Endothelial cell of umbilical vein (primary cell): ENCODE data around the gene MN1. TPM values are rescaled to one million over a fixed set of nuclear protein-coding genes. Genes with fewer than 3 reads are reported as not detected.

Experiments used
- Bru-seq: library from RNA; stranded (reverse); fragments of 400-500 nt; gene quantifications from one replicate; lab custom pipeline; 2021; lab: Mats Ljungman, UMichigan
- BruChase-seq, 2 experiments: library from RNA; stranded (reverse); fragments of 400-500 nt; gene quantifications; one replicate each; lab custom pipeline; 2021; lab: Mats Ljungman, UMichigan
- BruUV-seq: library from RNA; stranded (reverse); fragments of 400-500 nt; replicated peaks from 2 replicates; lab custom pipeline; 2021; lab: Mats Ljungman, UMichigan
- CTCF ChIA-PET: fragments of 300-600, 350-600 bp; sonication (Branson Sonifier 250); formaldehyde crosslinking; loops from one replicate; lab custom pipeline; 2021; ENCODE audit warnings: antibody characterized with exemption, inconsistent platforms; lab: Charles Lee
- POLR2A ChIA-PET: fragments of 300-600, 350-600 bp; sonication (Branson Sonifier 250); formaldehyde crosslinking; loops from one replicate; lab custom pipeline; 2021; ENCODE audit warnings: antibody characterized with exemption, inconsistent platforms; lab: Charles Lee
- DNase-seq: peaks from one replicate; pipeline ENCODE4 v3.0.0-alpha.2; 2011; ENCODE audit warnings: low read depth, low spot score
- FAIRE-seq: peaks from 2 replicates; lab custom pipeline; 2011; peaks lifted over from hg19 to GRCh38; lab: Jason Lieb, UNC
- H2AFZ ChIP-seq: 2 replicates; pipeline ENCODE4 v1.6.0; 2012; ENCODE audit warnings: low read depth, low read length, control low read depth, inconsistent platforms
- H3K27ac ChIP-seq: 2 replicates; pipeline ENCODE4 v1.5.1; 2011; ENCODE audit warnings: low read depth, mild to moderate bottlenecking, control low read depth, low read length, moderate library complexity; ENCODE audit not compliant: insufficient read depth
- H3K27me3 ChIP-seq, 2 experiments: 2 replicates each; pipeline versions ENCODE4 v1.6.0 to v1.6.1; 2011; ENCODE audit warnings: low read length in 2 of 2, mixed read lengths in 1 of 2; ENCODE audit not compliant: control insufficient read depth in 2 of 2, insufficient read depth in 2 of 2
- H3K36me3 ChIP-seq, 2 experiments: 2 replicates in 1 of 2; 3 replicates in 1 of 2; pipeline ENCODE4 v1.5.1; 2011; ENCODE audit warnings: low read length in 2 of 2, mild to moderate bottlenecking in 1 of 2, moderate library complexity in 1 of 2; ENCODE audit not compliant: control insufficient read depth in 2 of 2, insufficient read depth in 2 of 2; ENCODE audit errors: extremely low read depth in 1 of 2
- H3K4me1 ChIP-seq: 3 replicates; pipeline ENCODE4 v1.5.1; 2011; ENCODE audit warnings: mild to moderate bottlenecking, low read length; ENCODE audit not compliant: control insufficient read depth, insufficient read depth; ENCODE audit errors: extremely low read depth
- H3K4me2 ChIP-seq: 2 replicates; pipeline ENCODE4 v1.6.1; 2011; ENCODE audit warnings: low read length, control low read depth, mixed read lengths; ENCODE audit not compliant: insufficient read depth
- H3K4me3 ChIP-seq, 3 experiments: fragments of 200-600 bp in 1 of 3; sonication (generic), shearing (Covaris generic) in 1 of 3; replicated peaks in 1 of 3; 2 replicates each; pipeline ENCODE4 v1.5.1; 2011 to 2016; ENCODE audit warnings: control low read depth in 3 of 3, low read length in 3 of 3, mild to moderate bottlenecking in 2 of 3, inconsistent platforms in 1 of 3, low read depth in 1 of 3, moderate library complexity in 1 of 3; ENCODE audit not compliant: insufficient read depth in 1 of 3
- H3K79me2 ChIP-seq: 2 replicates; pipeline ENCODE4 v1.6.0; 2012; ENCODE audit warnings: low read length, inconsistent platforms; ENCODE audit not compliant: control insufficient read depth, insufficient read depth
- H3K9ac ChIP-seq: replicated peaks from 2 replicates; pipeline ENCODE3; 2011; ENCODE audit warnings: low read length, control low read depth; ENCODE audit not compliant: insufficient read depth; ENCODE audit errors: extremely low read depth
- H3K9me1 ChIP-seq: replicated peaks from 3 replicates; pipeline ENCODE4 v1.6.0; 2011; ENCODE audit warnings: mild to moderate bottlenecking, low read length; ENCODE audit not compliant: control insufficient read depth, insufficient read depth; ENCODE audit errors: extremely low read depth
- H3K9me3 ChIP-seq: replicated peaks from 2 replicates; pipeline ENCODE4 v1.5.1; 2012; ENCODE audit warnings: low read length, inconsistent platforms; ENCODE audit not compliant: control insufficient read depth, insufficient read depth
- H4K20me1 ChIP-seq: replicated peaks from 2 replicates; pipeline ENCODE3; 2011; ENCODE audit warnings: mild to moderate bottlenecking, low read length; ENCODE audit not compliant: control insufficient read depth, insufficient read depth; ENCODE audit errors: extremely low read depth
- POLR2A ChIP-seq: IDR thresholded peaks from 2 replicates; pipeline ENCODE4 v1.6.1; 2012; ENCODE audit warnings: low read depth, mild to moderate bottlenecking, control low read depth, low read length
- dilution Hi-C: fragments of 300-500 bp; cut with MboI; formaldehyde crosslinking; loops from one replicate; pipeline ENCODE4 v1.15.0; 2019; ENCODE audit warnings: low sequenced_read_pairs; ENCODE audit not compliant: extremely low pct_ligation_motif_present
- intact Hi-C: fragments of 100-400 bp; cut with micrococcal nuclease; formaldehyde crosslinking; loops from one replicate; pipeline ENCODE4 v1.10.0; 2022
- long read RNA-seq: library from polyadenylated mRNA; stranded (forward); transcript quantifications from one replicate; pipeline ENCODE4 v2.0.0, GENCODE V29; 2021
- polyA minus RNA-seq, 3 experiments: library from RNA; depleted of rRNA, polyadenylated mRNA; stranded (reverse); fragments of >200 nt; gene quantifications; 1 replicate in 1 of 3; 2 replicates in 2 of 3; pipeline ENCODE4 v1.2.3, GENCODE V29; 2011
- polyA plus RNA-seq, 4 experiments: library from polyadenylated mRNA; depleted of rRNA in 3 of 4; stranded (reverse) in 3 of 4; unstranded in 1 of 4; fragments of >200 nt; gene quantifications; 2 replicates each; pipeline versions ENCODE4 v1.2.1 to v1.2.3, GENCODE V29; 2011 to 2012; ENCODE audit warnings: missing spikeins in 1 of 4
- total RNA-seq: library from RNA; stranded (reverse); gene quantifications from 2 replicates; pipeline ENCODE4 v1.2.3, GENCODE V29; 2021
- TF ChIP-seq, protein P1 (sequence below), 2 donors: IDR thresholded peaks; 1 replicate in 1 of 2; 2 replicates in 1 of 2; pipeline ENCODE4 v1.5.1; 2011; ENCODE audit warnings: low read length in 2 of 2, mild to moderate bottlenecking in 2 of 2, moderate library complexity in 2 of 2, control low read depth in 1 of 2, inconsistent platforms in 1 of 2, low read depth in 1 of 2; ENCODE audit not compliant: insufficient read depth in 1 of 2; ENCODE audit errors: extremely low read depth in 1 of 2

MN1 gene
- total RNA-seq (1.7 and 3.8 TPM in 2 replicates), polyA plus RNA-seq (3.7 and 5.2 TPM in 2 replicates), polyA minus RNA-seq (4.3 and 15.1 TPM in 2 replicates), Bru-seq, nascent RNA (percentile 43 among the genes with signal in this experiment), BruChase-seq, experiment 1, labeled RNA remaining after a 6-hour chase (percentile 42 among the genes with signal in this experiment), BruChase-seq, experiment 2, labeled RNA remaining after a 2-hour chase (percentile 42 among the genes with signal in this experiment)
- polyA plus RNA-seq (2011; cell fraction: cytosol; rRNA removed), result 3.9 and 4.2 TPM in 2 replicates
- polyA plus RNA-seq (2011; cell fraction: nucleus; rRNA removed), result 2.2 and 4.0 TPM in 2 replicates
- polyA plus RNA-seq (2012), result 1.2 and 1.5 TPM in 2 replicates
- 12.5 TPM for polyA minus RNA-seq (2011; cell fraction: cytosol; rRNA and poly(A)+ RNA removed)
- polyA minus RNA-seq (2011; cell fraction: nucleus; rRNA and poly(A)+ RNA removed), result 3.2 and 4.3 TPM in 2 replicates
- long read RNA-seq, partial matches to known transcripts, result 0 of 8 reads
- long read RNA-seq, other reads (novel, unspliced or antisense), result 8 of 8 reads

DNA sequence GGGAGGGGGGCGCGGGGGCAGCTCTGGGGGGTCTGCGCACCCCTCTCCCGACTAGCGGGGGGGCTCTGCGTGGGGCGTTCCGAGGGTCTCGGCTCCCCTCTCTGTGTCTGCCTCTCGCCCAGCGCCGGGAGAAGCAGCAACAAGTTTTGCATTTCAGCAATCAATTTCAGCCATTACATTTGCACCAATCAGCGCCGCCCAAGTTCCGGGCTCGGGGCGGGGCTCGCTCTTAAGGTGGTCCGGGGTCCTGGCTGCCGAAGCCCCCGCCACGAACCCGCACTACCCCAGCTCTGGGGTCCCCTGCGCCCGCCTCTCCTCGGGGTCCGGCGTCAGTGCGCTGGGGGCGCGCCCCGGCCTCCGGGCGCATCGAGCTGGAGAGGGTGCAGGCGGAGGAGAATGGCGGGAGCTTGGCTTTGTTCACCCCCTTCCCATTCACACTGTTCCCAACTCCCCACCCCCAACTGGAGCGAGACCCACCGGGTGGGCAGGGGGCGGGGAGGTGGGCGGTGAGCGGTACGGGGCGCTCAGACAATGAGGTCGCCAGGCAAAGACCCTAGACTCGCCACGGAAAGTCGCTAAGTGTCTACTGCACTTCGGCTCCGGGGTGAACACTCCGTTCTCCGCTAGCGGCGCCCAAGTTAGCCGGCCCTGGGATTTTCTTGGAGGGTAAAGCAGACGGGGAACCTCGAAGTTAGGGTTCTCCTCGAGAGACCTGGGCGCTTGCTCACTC lies at the start of gene MN1:
Gene MN1, minus strand, starts transcription at position 141 of the 730 bp plus-strand sequence. CDS start 1,213 bp downstream, outside the sequence.
- H3K27ac ChIP-seq, result no peak within 1 kb of the TSS
- DNase-seq (peak; percentile 68), FAIRE-seq (peak; percentile 76)
- no peaks in the 10 kb centered on the region for H3K9me1 ChIP-seq
- ChIA-PET CTCF (interaction anchor here (0.7 to 1.6 kb wide), 4 partner anchors 396 to 1045 kb away, joined by 3 to 5 read pairs (median 4); no protein-coding TSS in a partner anchor), POLR2A (no interaction called here)
- H3K9me3 ChIP-seq, result no peaks in the 10 kb centered on the region
- intact Hi-C loops (loop anchor here (1.0 to 10.0 kb wide), 13 partner anchors 114 to 1122 kb away; no protein-coding TSS in a partner anchor), dilution Hi-C loops (no loop called here)
- H3K4me2 ChIP-seq, result peak within 1 kb of the TSS; percentile 71
- H2AFZ ChIP-seq, result peak within 1 kb of the TSS; percentile 87
- peak within 1 kb of the TSS; percentile 52 to 77 (median 70) for H3K4me3 ChIP-seq
- H3K4me1 ChIP-seq, result peaks cover 17% of the 10 kb centered on the region
- peaks cover 8 to 38% of the 10 kb centered on the region in 2 experiments for H3K27me3 ChIP-seq
- H3K9ac ChIP-seq, result peak within 1 kb of the TSS; percentile 57
- H3K79me2 ChIP-seq, result no peaks in the 10 kb centered on the region
- TF ChIP-seq, protein P1, sequence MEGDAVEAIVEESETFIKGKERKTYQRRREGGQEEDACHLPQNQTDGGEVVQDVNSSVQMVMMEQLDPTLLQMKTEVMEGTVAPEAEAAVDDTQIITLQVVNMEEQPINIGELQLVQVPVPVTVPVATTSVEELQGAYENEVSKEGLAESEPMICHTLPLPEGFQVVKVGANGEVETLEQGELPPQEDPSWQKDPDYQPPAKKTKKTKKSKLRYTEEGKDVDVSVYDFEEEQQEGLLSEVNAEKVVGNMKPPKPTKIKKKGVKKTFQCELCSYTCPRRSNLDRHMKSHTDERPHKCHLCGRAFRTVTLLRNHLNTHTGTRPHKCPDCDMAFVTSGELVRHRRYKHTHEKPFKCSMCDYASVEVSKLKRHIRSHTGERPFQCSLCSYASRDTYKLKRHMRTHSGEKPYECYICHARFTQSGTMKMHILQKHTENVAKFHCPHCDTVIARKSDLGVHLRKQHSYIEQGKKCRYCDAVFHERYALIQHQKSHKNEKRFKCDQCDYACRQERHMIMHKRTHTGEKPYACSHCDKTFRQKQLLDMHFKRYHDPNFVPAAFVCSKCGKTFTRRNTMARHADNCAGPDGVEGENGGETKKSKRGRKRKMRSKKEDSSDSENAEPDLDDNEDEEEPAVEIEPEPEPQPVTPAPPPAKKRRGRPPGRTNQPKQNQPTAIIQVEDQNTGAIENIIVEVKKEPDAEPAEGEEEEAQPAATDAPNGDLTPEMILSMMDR (IDR thresholded peaks at IDR 0.05; ENCODE audit: extremely low read depth in 1 of 2, insufficient read depth in 1 of 2, low read depth in 1 of 2, low read length in 2 of 2), result no peak
- peak; percentile 37 for TF ChIP-seq POLR2A
- no peaks in the 10 kb centered on the region for H4K20me1 ChIP-seq
- H3K36me3 ChIP-seq, result no peaks in the 10 kb centered on the region
- no TSS peak for BruUV-seq
